Activated naive CD4-positive, alpha-beta T cell treated with anti-CD3 and anti-CD28 coated beads, Interleukin-2, amount 50 U/mL, for 72 hours (primary cell): Measurements from ENCODE around the gene TMEM225B. TPM values are rescaled to one million over a fixed set of nuclear protein-coding genes. Genes with fewer than 3 reads are reported as not detected.
"Not testable (repeated sequence)": the region's sequence is repeated elsewhere in the genome, so short reads cannot be mapped to it uniquely, and the experiment has no call there.

Experiments used
- ATAC-seq, 2 donors: fragments of 150-1000 bp; cut with Tn5 transposase; 2 replicates each; pipeline ENCODE4 v1.10.0; 2021; ENCODE audit warnings: mild to moderate bottlenecking in 2 of 2, moderate library complexity in 2 of 2
- DNase-seq, 2 donors: peaks; one replicate each; pipeline ENCODE4 v3.0.0; 2021 to 2022; ENCODE audit warnings: low spot score in 2 of 2
- H3K27ac Mint-ChIP-seq, 2 donors: one replicate each; pipeline ENCODE4 v1.8.0; 2022; ENCODE audit warnings: mild to moderate bottlenecking in 2 of 2, mixed read lengths in 2 of 2
- H3K36me3 Mint-ChIP-seq, 2 donors: one replicate each; pipeline ENCODE4 v1.8.0; 2022; ENCODE audit warnings: mixed read lengths in 2 of 2
- H3K9me3 Mint-ChIP-seq, 2 donors: one replicate each; pipeline ENCODE4 v1.8.0; 2022; ENCODE audit warnings: mixed read lengths in 2 of 2
- total RNA-seq, 2 donors: library from RNA; stranded (reverse); gene quantifications; one replicate each; pipeline ENCODE4 v1.2.3, GENCODE V29; 2022

Gene TMEM225B
- total RNA-seq, 2 donors from 2014 or later, result 0.76 to 4.1 TPM

GRCh38 chr7:99628471-99629465 lies 30.7 kb downstream of the TMEM225B start:
- ATAC-seq (no peak), DNase-seq (no peak)
- Mint-ChIP-seq H3K36me3 (peaks cover 35 to 74% of the 10 kb centered on the region in 2 donors), H3K27ac (peak overlapping the region; percentile 12 to 68), H3K9me3 (no peaks in the 10 kb centered on the region)

GRCh38 chr7:99629643-99630042 lies 31.6 kb downstream of the TMEM225B start:
- ATAC-seq (no peak), DNase-seq (no peak)
- peak overlapping the region in 1 of 2 donors; percentile 68 for H3K27ac Mint-ChIP-seq
- peaks cover 26 to 66% of the 10 kb centered on the region in 2 donors for H3K36me3 Mint-ChIP-seq
- H3K9me3 Mint-ChIP-seq, result no peaks in the 10 kb centered on the region

GRCh38 chr7:99631295-99632109 lies 33.4 kb downstream of the TMEM225B start:
- peaks cover 7 to 53% of the 10 kb centered on the region in 2 donors for H3K36me3 Mint-ChIP-seq
- peak overlapping the region; percentile 88 to 95 for H3K27ac Mint-ChIP-seq
- peak; percentile 88 to 93 for ATAC-seq
- no peaks in the 10 kb centered on the region for H3K9me3 Mint-ChIP-seq
- DNase-seq, result no peak

- peaks cover 0 to 12% of the 10 kb centered on the region in 2 donors for H3K9me3 Mint-ChIP-seq
- peak; percentile 88 to 93 for ATAC-seq
- peaks cover 10 to 35% of the 10 kb centered on the region in 2 donors for H3K36me3 Mint-ChIP-seq
- peak overlapping the region; percentile 65 to 89 for H3K27ac Mint-ChIP-seq
- DNase-seq, result not testable (repeated sequence)
These were observed 39.3 kb downstream of the TMEM225B start for GRCh38 chr7:99637414-99637813.

- peaks cover 0 to 12% of the 10 kb centered on the region in 2 donors for H3K9me3 Mint-ChIP-seq
- peaks cover 10 to 26% of the 10 kb centered on the region in 2 donors for H3K36me3 Mint-ChIP-seq
- no peak for ATAC-seq
- no peak for DNase-seq
- peak overlapping the region in 1 of 2 donors; percentile 89 for H3K27ac Mint-ChIP-seq
These were observed 40.7 kb downstream of the TMEM225B start for GRCh38 chr7:99638731-99639130.

- H3K9me3 Mint-ChIP-seq, result peaks cover 0 to 12% of the 10 kb centered on the region in 2 donors
- peak overlapping the region; percentile 23 to 89 for H3K27ac Mint-ChIP-seq
- ATAC-seq (no peak), DNase-seq (no peak)
- H3K36me3 Mint-ChIP-seq, result peaks cover 13 to 29% of the 10 kb centered on the region in 2 donors
These were observed 41.2 kb downstream of the TMEM225B start for GRCh38 chr7:99639267-99639666.

GRCh38 chr7:99642027-99642426 lies 44.0 kb downstream of the TMEM225B start:
- peaks cover 0 to 12% of the 10 kb centered on the region in 2 donors for H3K9me3 Mint-ChIP-seq
- peaks cover 20 to 43% of the 10 kb centered on the region in 2 donors for H3K36me3 Mint-ChIP-seq
- H3K27ac Mint-ChIP-seq, result peak overlapping the region; percentile 18 to 62
- peak in 1 of 2 donors; percentile 54 for ATAC-seq
- no peak for DNase-seq

GRCh38 chr7:99643464-99643863 lies 45.4 kb downstream of the TMEM225B start:
- H3K36me3 Mint-ChIP-seq, result peaks cover 18 to 43% of the 10 kb centered on the region in 2 donors
- ATAC-seq (no peak), DNase-seq (no peak)
- H3K9me3 Mint-ChIP-seq, result peaks cover 0 to 12% of the 10 kb centered on the region in 2 donors
- H3K27ac Mint-ChIP-seq, result peak overlapping the region in 1 of 2 donors; percentile 84

- Mint-ChIP-seq H3K9me3 (peaks cover 0 to 12% of the 10 kb centered on the region in 2 donors), H3K36me3 (peaks cover 18 to 43% of the 10 kb centered on the region in 2 donors), H3K27ac (no peak overlapping the region)
- DNase-seq (no peak), ATAC-seq (no peak)
These were observed 46.4 kb downstream of the TMEM225B start for GRCh38 chr7:99644431-99644830.

- ATAC-seq, result no peak
- H3K36me3 Mint-ChIP-seq, result peaks cover 18 to 37% of the 10 kb centered on the region in 2 donors
- H3K9me3 Mint-ChIP-seq, result peaks cover 0 to 10% of the 10 kb centered on the region in 2 donors
- H3K27ac Mint-ChIP-seq, result no peak overlapping the region
- DNase-seq, result no peak
These were observed 47.5 kb downstream of the TMEM225B start for GRCh38 chr7:99645590-99645989.

GRCh38 chr7:99648843-99649242 lies 50.8 kb downstream of the TMEM225B start:
- ATAC-seq (peak; percentile 80 to 96), DNase-seq (no peak)
- Mint-ChIP-seq H3K27ac (peak overlapping the region in 1 of 2 donors; percentile 7), H3K9me3 (no peaks in the 10 kb centered on the region), H3K36me3 (peaks cover 16 to 30% of the 10 kb centered on the region in 2 donors)

- DNase-seq, result no peak
- ATAC-seq, result no peak
- peaks cover 9 to 24% of the 10 kb centered on the region in 2 donors for H3K36me3 Mint-ChIP-seq
- no peaks in the 10 kb centered on the region for H3K9me3 Mint-ChIP-seq
- H3K27ac Mint-ChIP-seq, result no peak overlapping the region
These were observed 53.2 kb downstream of the TMEM225B start for GRCh38 chr7:99651290-99651689.

- Mint-ChIP-seq H3K27ac (no peak overlapping the region), H3K9me3 (peaks cover 0 to 8% of the 10 kb centered on the region in 2 donors), H3K36me3 (peaks cover 10 to 34% of the 10 kb centered on the region in 2 donors)
- DNase-seq (no peak), ATAC-seq (no peak)
These were observed 54.6 kb downstream of the TMEM225B start for GRCh38 chr7:99652671-99653070.

- DNase-seq, H3K27ac Mint-ChIP-seq, ATAC-seq: not testable (repeated sequence)
- Mint-ChIP-seq H3K36me3 (peaks cover 10 to 38% of the 10 kb centered on the region in 2 donors), H3K9me3 (peaks cover 0 to 11% of the 10 kb centered on the region in 2 donors)
These were observed 55.2 kb downstream of the TMEM225B start for GRCh38 chr7:99653269-99653668.

- DNase-seq (no peak), ATAC-seq (no peak)
- peaks cover 14 to 40% of the 10 kb centered on the region in 2 donors for H3K36me3 Mint-ChIP-seq
- H3K9me3 Mint-ChIP-seq, result peaks cover 0 to 14% of the 10 kb centered on the region in 2 donors
- no peak overlapping the region for H3K27ac Mint-ChIP-seq
These were observed 55.7 kb downstream of the TMEM225B start for GRCh38 chr7:99653754-99654153.

GRCh38 chr7:99654626-99655025 lies 56.6 kb downstream of the TMEM225B start:
- peaks cover 0 to 15% of the 10 kb centered on the region in 2 donors for H3K9me3 Mint-ChIP-seq
- DNase-seq, ATAC-seq, H3K27ac Mint-ChIP-seq: not testable (repeated sequence)
- H3K36me3 Mint-ChIP-seq, result peaks cover 19 to 45% of the 10 kb centered on the region in 2 donors
